ENCODE data around the gene POLR1F.
A peak's percentile ranks its signal among the peaks of the same experiment; 100 is the strongest.

DNA sequence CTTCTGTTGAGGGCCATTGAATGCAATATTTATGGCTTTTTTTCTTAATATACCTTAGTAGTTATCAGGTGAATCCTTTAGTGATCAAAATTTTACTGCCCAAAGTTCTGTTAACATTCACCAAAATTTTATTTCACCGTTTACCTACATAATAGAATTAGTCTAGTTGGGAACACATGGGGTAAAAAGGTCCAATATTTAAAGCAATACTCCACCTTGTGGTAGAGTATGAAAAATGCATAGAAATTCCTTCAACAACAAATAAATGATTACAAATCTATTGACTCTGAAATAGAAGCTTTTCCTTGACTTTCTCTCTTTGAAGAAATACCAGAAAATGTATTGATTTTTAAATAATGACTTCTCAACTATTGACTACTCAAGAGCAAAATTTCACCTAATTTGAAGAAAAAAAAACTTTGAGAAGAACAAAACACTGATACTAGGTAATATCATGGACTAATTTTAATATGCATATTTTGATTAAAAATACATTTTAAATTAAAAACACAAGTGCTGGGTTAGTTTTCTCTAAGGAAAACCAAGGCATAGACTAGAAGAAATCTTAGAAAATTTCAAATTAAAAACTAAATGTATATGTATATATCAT, 43.3 kb downstream of the POLR1F start:
- TF ChIP-seq, protein P1, sequence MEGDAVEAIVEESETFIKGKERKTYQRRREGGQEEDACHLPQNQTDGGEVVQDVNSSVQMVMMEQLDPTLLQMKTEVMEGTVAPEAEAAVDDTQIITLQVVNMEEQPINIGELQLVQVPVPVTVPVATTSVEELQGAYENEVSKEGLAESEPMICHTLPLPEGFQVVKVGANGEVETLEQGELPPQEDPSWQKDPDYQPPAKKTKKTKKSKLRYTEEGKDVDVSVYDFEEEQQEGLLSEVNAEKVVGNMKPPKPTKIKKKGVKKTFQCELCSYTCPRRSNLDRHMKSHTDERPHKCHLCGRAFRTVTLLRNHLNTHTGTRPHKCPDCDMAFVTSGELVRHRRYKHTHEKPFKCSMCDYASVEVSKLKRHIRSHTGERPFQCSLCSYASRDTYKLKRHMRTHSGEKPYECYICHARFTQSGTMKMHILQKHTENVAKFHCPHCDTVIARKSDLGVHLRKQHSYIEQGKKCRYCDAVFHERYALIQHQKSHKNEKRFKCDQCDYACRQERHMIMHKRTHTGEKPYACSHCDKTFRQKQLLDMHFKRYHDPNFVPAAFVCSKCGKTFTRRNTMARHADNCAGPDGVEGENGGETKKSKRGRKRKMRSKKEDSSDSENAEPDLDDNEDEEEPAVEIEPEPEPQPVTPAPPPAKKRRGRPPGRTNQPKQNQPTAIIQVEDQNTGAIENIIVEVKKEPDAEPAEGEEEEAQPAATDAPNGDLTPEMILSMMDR (IDR thresholded peaks at IDR 0.05; ENCODE audit: poor library complexity): peak; percentile 68
- TF ChIP-seq EZH2phosphoT487 (IDR thresholded peaks at IDR 0.05; ENCODE audit: low read depth, severe bottlenecking, unreplicated experiment): no peak
